ENCODE measurements around the gene KLRF1.

DNA sequence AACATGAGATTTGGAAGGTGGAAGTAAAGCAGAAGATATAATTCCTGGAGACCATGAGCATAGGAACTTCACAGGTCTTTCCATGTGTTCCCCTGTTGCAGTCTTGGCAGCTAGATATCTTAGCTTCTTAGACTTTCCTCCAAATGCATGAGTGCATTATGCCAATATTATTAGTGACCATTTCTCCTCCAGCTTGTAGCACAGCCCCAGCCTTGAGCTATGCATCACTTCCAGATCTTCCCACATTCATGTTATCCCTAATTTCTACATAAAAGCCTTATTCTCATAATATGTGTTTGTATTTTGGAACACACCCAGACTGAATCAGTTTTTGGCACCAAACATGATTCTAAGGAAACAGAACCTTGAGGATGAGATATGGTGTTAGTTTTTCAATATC, 30.9 kb downstream of the KLRF1 start:
- TF ChIP-seq, protein P1, sequence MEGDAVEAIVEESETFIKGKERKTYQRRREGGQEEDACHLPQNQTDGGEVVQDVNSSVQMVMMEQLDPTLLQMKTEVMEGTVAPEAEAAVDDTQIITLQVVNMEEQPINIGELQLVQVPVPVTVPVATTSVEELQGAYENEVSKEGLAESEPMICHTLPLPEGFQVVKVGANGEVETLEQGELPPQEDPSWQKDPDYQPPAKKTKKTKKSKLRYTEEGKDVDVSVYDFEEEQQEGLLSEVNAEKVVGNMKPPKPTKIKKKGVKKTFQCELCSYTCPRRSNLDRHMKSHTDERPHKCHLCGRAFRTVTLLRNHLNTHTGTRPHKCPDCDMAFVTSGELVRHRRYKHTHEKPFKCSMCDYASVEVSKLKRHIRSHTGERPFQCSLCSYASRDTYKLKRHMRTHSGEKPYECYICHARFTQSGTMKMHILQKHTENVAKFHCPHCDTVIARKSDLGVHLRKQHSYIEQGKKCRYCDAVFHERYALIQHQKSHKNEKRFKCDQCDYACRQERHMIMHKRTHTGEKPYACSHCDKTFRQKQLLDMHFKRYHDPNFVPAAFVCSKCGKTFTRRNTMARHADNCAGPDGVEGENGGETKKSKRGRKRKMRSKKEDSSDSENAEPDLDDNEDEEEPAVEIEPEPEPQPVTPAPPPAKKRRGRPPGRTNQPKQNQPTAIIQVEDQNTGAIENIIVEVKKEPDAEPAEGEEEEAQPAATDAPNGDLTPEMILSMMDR (IDR thresholded peaks at IDR 0.05), result no peak
- no peak for TF ChIP-seq EP300 (IDR thresholded peaks at IDR 0.05)
